Neural crest cell (in vitro differentiated cells): ENCODE measurements around the gene CFAP73. TPM values are rescaled to one million over a fixed set of nuclear protein-coding genes. Genes with fewer than 3 reads are reported as not detected.

Source experiments
- DNase-seq: peaks from one replicate; pipeline ENCODE4 v3.0.0; 2021; ENCODE audit warnings: low read depth, mixed read lengths, low spot score
- H3K27ac Mint-ChIP-seq: one replicate; pipeline ENCODE4 v1.8.0; 2021; ENCODE audit warnings: mild to moderate bottlenecking, mixed read lengths; ENCODE audit not compliant: unreplicated experiment
- H3K27me3 Mint-ChIP-seq: 2 replicates; pipeline ENCODE4 v1.8.0; 2021; ENCODE audit warnings: low read depth, mild to moderate bottlenecking, mixed read lengths
- H3K36me3 Mint-ChIP-seq: 2 replicates; pipeline ENCODE4 v1.8.0; 2021; ENCODE audit warnings: low read depth, mild to moderate bottlenecking, mixed read lengths
- H3K4me1 Mint-ChIP-seq: 2 replicates; pipeline ENCODE4 v1.8.0; 2021; ENCODE audit warnings: mixed read lengths
- H3K4me3 Mint-ChIP-seq: one replicate; pipeline ENCODE4 v1.8.0; 2021; ENCODE audit warnings: mild to moderate bottlenecking, mixed read lengths
- H3K9me3 Mint-ChIP-seq: 2 replicates; pipeline ENCODE4 v1.8.0; 2021; ENCODE audit warnings: mixed read lengths
- total RNA-seq: library from RNA; stranded (reverse); gene quantifications from 2 replicates; pipeline ENCODE4 v1.2.1, GENCODE V29; 2021
- TF ChIP-seq, protein P1 (sequence below): fragments of 200-600 bp; sonication (generic); conservative IDR thresholded peaks from 2 replicates; pipeline ENCODE4 v1.5.0; 2021; ENCODE audit warnings: antibody characterized with exemption, mild to moderate bottlenecking

Gene CFAP73
- total RNA-seq, 1 donor from 2014 or later, result not detected

DNA sequence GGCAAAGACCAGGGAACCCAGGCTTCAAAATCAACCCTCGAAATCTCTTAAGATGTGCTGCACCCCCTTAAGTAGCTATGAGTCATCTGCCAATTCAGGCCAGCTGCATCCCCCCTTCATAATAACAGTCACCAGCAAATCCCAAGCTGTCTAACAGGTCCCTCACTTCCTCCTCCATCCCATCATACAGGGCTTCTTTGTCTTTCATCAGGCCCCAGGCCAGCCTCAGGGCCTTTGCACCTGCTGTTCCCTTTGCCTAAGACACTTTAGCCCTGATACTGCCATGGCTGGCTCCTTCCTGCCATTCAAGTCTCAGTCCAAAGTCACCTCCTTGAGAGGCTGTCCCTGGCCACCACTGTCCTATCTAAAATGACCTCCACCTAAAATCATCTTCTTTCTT is 18.0 kb upstream of the CFAP73 start:
- Mint-ChIP-seq H3K4me1 (no peaks in the 10 kb centered on the region), H3K27ac (no peak overlapping the region), H3K27me3 (peaks cover 74% of the 10 kb centered on the region), H3K36me3 (no peaks in the 10 kb centered on the region), H3K4me3 (no peak overlapping the region), H3K9me3 (no peaks in the 10 kb centered on the region)
- DNase-seq, result no peak
- TF ChIP-seq, protein P1, sequence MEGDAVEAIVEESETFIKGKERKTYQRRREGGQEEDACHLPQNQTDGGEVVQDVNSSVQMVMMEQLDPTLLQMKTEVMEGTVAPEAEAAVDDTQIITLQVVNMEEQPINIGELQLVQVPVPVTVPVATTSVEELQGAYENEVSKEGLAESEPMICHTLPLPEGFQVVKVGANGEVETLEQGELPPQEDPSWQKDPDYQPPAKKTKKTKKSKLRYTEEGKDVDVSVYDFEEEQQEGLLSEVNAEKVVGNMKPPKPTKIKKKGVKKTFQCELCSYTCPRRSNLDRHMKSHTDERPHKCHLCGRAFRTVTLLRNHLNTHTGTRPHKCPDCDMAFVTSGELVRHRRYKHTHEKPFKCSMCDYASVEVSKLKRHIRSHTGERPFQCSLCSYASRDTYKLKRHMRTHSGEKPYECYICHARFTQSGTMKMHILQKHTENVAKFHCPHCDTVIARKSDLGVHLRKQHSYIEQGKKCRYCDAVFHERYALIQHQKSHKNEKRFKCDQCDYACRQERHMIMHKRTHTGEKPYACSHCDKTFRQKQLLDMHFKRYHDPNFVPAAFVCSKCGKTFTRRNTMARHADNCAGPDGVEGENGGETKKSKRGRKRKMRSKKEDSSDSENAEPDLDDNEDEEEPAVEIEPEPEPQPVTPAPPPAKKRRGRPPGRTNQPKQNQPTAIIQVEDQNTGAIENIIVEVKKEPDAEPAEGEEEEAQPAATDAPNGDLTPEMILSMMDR, result no peak

DNA sequence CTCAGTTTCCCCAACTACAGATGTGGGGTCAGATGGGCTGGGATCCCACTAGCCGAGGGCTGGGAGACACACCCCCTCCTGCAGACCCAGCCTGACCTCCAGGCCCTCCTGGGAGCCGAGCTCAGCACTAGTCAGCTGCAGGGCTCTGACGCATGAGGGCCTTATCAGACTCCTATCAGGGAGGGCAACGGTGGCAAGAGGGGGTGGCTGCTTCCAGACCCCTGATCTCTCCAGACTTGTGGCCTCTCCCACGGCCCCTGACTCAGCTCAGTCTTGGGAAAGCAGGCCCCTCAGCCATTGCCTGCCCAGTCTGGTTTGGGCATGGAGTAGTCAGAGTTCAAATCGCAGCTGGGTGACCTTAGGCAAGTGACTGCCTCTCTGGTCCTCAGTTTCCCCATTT is 16.5 kb upstream of the CFAP73 start:
- TF ChIP-seq, protein P1, result no peak
- no peak for DNase-seq
- Mint-ChIP-seq H3K27me3 (peaks cover 75% of the 10 kb centered on the region), H3K9me3 (no peaks in the 10 kb centered on the region), H3K27ac (no peak overlapping the region), H3K4me3 (no peak overlapping the region), H3K4me1 (no peaks in the 10 kb centered on the region), H3K36me3 (no peaks in the 10 kb centered on the region)

DNA sequence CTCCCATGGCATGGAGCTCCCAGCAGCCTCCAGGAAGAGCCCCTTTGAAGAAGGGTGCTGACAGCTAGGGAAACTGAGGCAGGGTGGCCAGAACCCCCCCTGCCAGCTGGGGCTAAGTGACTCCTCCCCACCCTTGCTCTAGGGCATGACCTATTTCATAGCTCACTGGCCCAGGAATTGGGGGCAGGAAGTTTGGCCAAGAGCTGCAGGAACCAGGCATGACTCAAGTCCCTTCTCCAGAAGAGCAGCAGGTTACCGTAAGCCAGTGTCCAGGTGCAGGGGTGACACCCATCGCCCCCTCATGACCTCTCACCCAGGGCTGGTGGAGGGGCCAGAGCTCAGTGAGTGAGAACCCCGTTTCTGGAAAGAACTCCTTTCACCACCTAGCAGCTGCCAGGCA is 15.9 kb upstream of the CFAP73 start:
- no peaks in the 10 kb centered on the region for H3K9me3 Mint-ChIP-seq
- TF ChIP-seq, protein P1, result no peak
- DNase-seq, result no peak
- H3K4me3 Mint-ChIP-seq, result no peak overlapping the region
- H3K27me3 Mint-ChIP-seq, result peaks cover 74% of the 10 kb centered on the region
- H3K27ac Mint-ChIP-seq, result no peak overlapping the region
- H3K4me1 Mint-ChIP-seq, result no peaks in the 10 kb centered on the region
- no peaks in the 10 kb centered on the region for H3K36me3 Mint-ChIP-seq

DNA sequence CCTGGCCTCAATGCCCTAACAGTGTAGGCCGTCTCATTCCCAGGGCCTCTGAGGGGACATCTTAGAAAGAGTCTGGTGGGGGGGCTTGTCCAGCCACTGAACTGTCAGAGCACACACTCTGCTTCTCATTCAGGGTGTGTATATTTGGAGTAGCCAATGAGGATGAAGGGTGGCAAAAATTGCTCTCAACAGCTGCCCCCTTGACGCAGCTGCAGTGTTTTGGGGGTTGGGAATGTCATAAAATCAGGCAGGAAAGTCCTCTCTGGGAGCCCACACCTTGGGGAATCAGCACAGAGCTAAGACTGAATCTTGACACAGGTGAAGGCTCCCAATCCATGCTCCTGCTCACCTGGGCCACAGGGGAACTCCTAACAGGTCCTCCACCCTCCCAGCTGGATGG is 15.5 kb upstream of the CFAP73 start:
- DNase-seq, result no peak
- Mint-ChIP-seq H3K9me3 (no peaks in the 10 kb centered on the region), H3K27ac (no peak overlapping the region)

DNA sequence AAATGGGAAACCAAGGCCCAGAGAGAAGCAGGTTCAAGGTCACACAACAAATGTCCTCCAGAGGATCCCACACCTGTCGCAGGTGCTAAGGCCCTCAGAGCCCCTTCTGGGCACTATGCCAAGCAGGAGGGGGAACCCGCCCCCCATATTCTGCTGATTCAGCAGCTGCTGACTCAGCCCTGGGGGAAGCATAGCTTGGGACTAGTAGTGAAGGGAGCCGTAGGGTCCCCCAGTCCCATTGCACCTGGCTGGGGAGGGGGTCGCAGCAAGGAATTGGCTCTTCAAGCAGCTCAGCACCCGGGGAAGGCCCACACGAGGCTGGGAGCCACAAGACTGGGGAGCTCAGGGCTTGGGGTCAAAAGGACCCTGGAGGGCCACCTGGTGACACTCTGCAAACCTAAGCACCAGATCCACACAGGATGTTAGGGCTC is 15.0 kb upstream of the CFAP73 start:
- Mint-ChIP-seq H3K36me3 (no peaks in the 10 kb centered on the region), H3K4me3 (no peak overlapping the region), H3K4me1 (no peaks in the 10 kb centered on the region), H3K27me3 (peaks cover 71% of the 10 kb centered on the region), H3K9me3 (no peaks in the 10 kb centered on the region), H3K27ac (no peak overlapping the region)
- TF ChIP-seq, protein P1, result no peak
- no peak for DNase-seq

More for the DNA sequence above, 15.5 kb upstream of the CFAP73 start:
- no peaks in the 10 kb centered on the region for H3K36me3 Mint-ChIP-seq
- H3K4me3 Mint-ChIP-seq, result no peak overlapping the region
- H3K4me1 Mint-ChIP-seq, result no peaks in the 10 kb centered on the region
- H3K27me3 Mint-ChIP-seq, result peaks cover 72% of the 10 kb centered on the region
- TF ChIP-seq, protein P1, result no peak
